ENCODE measurements around the gene ADM2. TPM values are rescaled to one million over a fixed set of nuclear protein-coding genes. Genes with fewer than 3 reads are reported as not detected.
A peak's percentile ranks its signal among the peaks of the same experiment; 100 is the strongest.

ADM2 gene
- total and polyA plus RNA-seq, 2 of the 13 experiments (the other 11 are each of a cell fraction or from before 2014, with no cell fraction given) = 1.2 to 3.0 TPM

- TF ChIP-seq ZNF574 (CRISPR knock-in tag; IDR thresholded peaks at IDR 0.05) (0 out of 2 replicates have a peak, but pooled peaks have one; percentile 12), ZSCAN22 (CRISPR knock-in tag; IDR thresholded peaks at IDR 0.05) (no peak), REL (CRISPR knock-in tag; conservative IDR thresholded peaks at IDR 0.05) (no peak), IRF2 (CRISPR knock-in tag; IDR thresholded peaks at IDR 0.05) (peak; percentile 20; the same call in 1 of the 2 replicates), ZNF598 (CRISPR knock-in tag; IDR thresholded peaks at IDR 0.05; ENCODE audit: borderline replicate concordance) (peak; percentile 30; the same call in 1 of the 2 replicates), KDM5A (IDR thresholded peaks at IDR 0.05; ENCODE audit: borderline replicate concordance, low read length) (no peak), ZNF367 (CRISPR knock-in tag; IDR thresholded peaks at IDR 0.05; ENCODE audit: borderline replicate concordance) (no peak), ZNF567 (CRISPR knock-in tag; IDR thresholded peaks at IDR 0.05; ENCODE audit: borderline replicate concordance) (no peak), ELF3 (CRISPR knock-in tag; IDR thresholded peaks at IDR 0.05) (no peak), ZFX (CRISPR knock-in tag; IDR thresholded peaks at IDR 0.05; ENCODE audit: low read depth) (peak; percentile 60), MTF1 (CRISPR knock-in tag; IDR thresholded peaks at IDR 0.05) (no peak), FOXP4 (CRISPR knock-in tag; IDR thresholded peaks at IDR 0.05) (no peak), ZNF777 (CRISPR knock-in tag; IDR thresholded peaks at IDR 0.05) (0 out of 2 replicates have a peak, but pooled peaks have one; percentile 11), AGO2 (optimal IDR thresholded peaks at IDR 0.05; ENCODE audit: low read depth, low read length) (no peak), GTF3A (CRISPR knock-in tag; conservative IDR thresholded peaks at IDR 0.05) (no peak), SRSF1 (optimal IDR thresholded peaks at IDR 0.05; ENCODE audit: low read depth, low read length) (no peak), MAX (IDR thresholded peaks at IDR 0.05) (peak; percentile 45; the same call in 1 of the 2 replicates), SIX1 (CRISPR knock-in tag; IDR thresholded peaks at IDR 0.05; ENCODE audit: borderline replicate concordance) (no peak), FOSL2 (CRISPR knock-in tag; IDR thresholded peaks at IDR 0.05) (no peak), FOXO1 (CRISPR knock-in tag; IDR thresholded peaks at IDR 0.05) (0 out of 2 replicates have a peak, but pooled peaks have one; percentile 18), BCL6 (CRISPR knock-in tag; IDR thresholded peaks at IDR 0.05) (no peak), ZNF543 (CRISPR knock-in tag; IDR thresholded peaks at IDR 0.05) (no peak), THAP11 (CRISPR knock-in tag; IDR thresholded peaks at IDR 0.05) (peak; percentile 32; the same call in 1 of the 2 replicates), ZNF224 (CRISPR knock-in tag; IDR thresholded peaks at IDR 0.05) (no peak), NRL (CRISPR knock-in tag; IDR thresholded peaks at IDR 0.05; ENCODE audit: borderline replicate concordance) (peak; percentile 18; the same call in 1 of the 2 replicates), TCF7L2 (IDR thresholded peaks at IDR 0.05; ENCODE audit: low read depth, low read length) (no peak), ZNF205 (CRISPR knock-in tag; IDR thresholded peaks at IDR 0.05) (no peak)
Measured at GRCh38 chr22:50474710-50475651, 6.4 kb upstream of the ADM2 start, which contains the start of gene SBF1 (continued).

All from HepG2 (cell line).